Mesenchymal stem cell (in vitro differentiated cells and primary cell): ENCODE data around the gene STRIP2.
A peak's percentile ranks its signal among the peaks of the same experiment; 100 is the strongest.

ENCODE experiments used
- DNase-seq: peaks from one replicate; pipeline ENCODE4 v3.0.0-alpha.2; 2013
- H2AFZ ChIP-seq: one replicate; pipeline ENCODE4 v1.6.1; 2013; ENCODE audit warnings: low read depth, mild to moderate bottlenecking, control low read depth, inconsistent platforms, low read length, moderate library complexity
- H2AK5ac ChIP-seq: 2 replicates; pipeline ENCODE4 v1.6.1; 2013; ENCODE audit warnings: low read length, moderate library complexity, mild to moderate bottlenecking, inconsistent platforms; ENCODE audit not compliant: severe bottlenecking
- H2BK120ac ChIP-seq: one replicate; pipeline ENCODE4 v1.6.1; 2013; ENCODE audit warnings: low read depth, mild to moderate bottlenecking, inconsistent platforms, low read length, moderate library complexity
- H2BK12ac ChIP-seq, 2 experiments: one replicate each; pipeline ENCODE4 v1.6.1; 2013; ENCODE audit warnings: inconsistent platforms in 2 of 2, low read length in 2 of 2, mild to moderate bottlenecking in 2 of 2, moderate library complexity in 2 of 2, control low read depth in 1 of 2
- H2BK15ac ChIP-seq: one replicate; pipeline ENCODE4 v1.6.1; 2013; ENCODE audit warnings: mild to moderate bottlenecking, low read depth, inconsistent platforms; ENCODE audit not compliant: poor library complexity, severe bottlenecking
- H2BK5ac ChIP-seq: 2 replicates; pipeline ENCODE4 v1.6.1; 2013; ENCODE audit warnings: low read depth, mild to moderate bottlenecking, low read length, control low read depth, inconsistent platforms; ENCODE audit not compliant: poor library complexity, severe bottlenecking
- H3K14ac ChIP-seq, 2 experiments: one replicate each; pipeline ENCODE4 v1.6.1; 2013; ENCODE audit warnings: inconsistent platforms in 2 of 2, low read length in 2 of 2, control low read depth in 1 of 2, mild to moderate bottlenecking in 1 of 2, moderate library complexity in 1 of 2
- H3K18ac ChIP-seq, 2 experiments: one replicate each; pipeline ENCODE4 v1.6.1; 2013; ENCODE audit warnings: inconsistent platforms in 2 of 2, low read length in 2 of 2, control low read depth in 1 of 2, low read depth in 1 of 2, mild to moderate bottlenecking in 1 of 2
- H3K23ac ChIP-seq, 2 experiments: one replicate each; pipeline ENCODE4 v1.6.1; 2013; ENCODE audit warnings: inconsistent platforms in 2 of 2, low read length in 2 of 2, mild to moderate bottlenecking in 2 of 2, moderate library complexity in 2 of 2, control low read depth in 1 of 2
- H3K27ac ChIP-seq: 2 replicates; pipeline ENCODE4 v1.5.1; 2013; ENCODE audit warnings: mild to moderate bottlenecking, moderate library complexity, low read length, control low read depth, inconsistent platforms; ENCODE audit not compliant: poor library complexity, severe bottlenecking
- H3K27me3 ChIP-seq, 2 experiments: 2 replicates each; pipeline versions ENCODE4 v1.6.1 to v1.7.0; 2013; ENCODE audit warnings: low read length in 2 of 2, mild to moderate bottlenecking in 2 of 2, moderate library complexity in 2 of 2, control low read depth in 1 of 2, inconsistent platforms in 1 of 2; ENCODE audit not compliant: control insufficient read depth in 1 of 2, insufficient read depth in 1 of 2
- H3K36me3 ChIP-seq, 2 experiments: 2 replicates each; pipeline versions ENCODE4 v1.6.1 to v1.7.0; 2013; ENCODE audit warnings: low read length in 2 of 2, control low read depth in 1 of 2, inconsistent platforms in 1 of 2, low read depth in 1 of 2, mild to moderate bottlenecking in 1 of 2; ENCODE audit not compliant: insufficient read depth in 2 of 2, control insufficient read depth in 1 of 2
- H3K4ac ChIP-seq, 2 experiments: one replicate each; pipeline ENCODE4 v1.6.1; 2013; ENCODE audit warnings: inconsistent platforms in 2 of 2, low read length in 2 of 2, mild to moderate bottlenecking in 2 of 2, moderate library complexity in 2 of 2, control low read depth in 1 of 2, low read depth in 1 of 2
- H3K4me1 ChIP-seq: 2 replicates; pipeline ENCODE4 v1.6.1; 2013; ENCODE audit warnings: low read depth, low read length, control low read depth; ENCODE audit not compliant: control insufficient read depth, insufficient read depth
- H3K4me2 ChIP-seq: 2 replicates; pipeline ENCODE4 v1.6.1; 2013; ENCODE audit warnings: low read length, mild to moderate bottlenecking, inconsistent platforms; ENCODE audit not compliant: poor library complexity, severe bottlenecking
- H3K4me3 ChIP-seq, 2 experiments: 2 replicates each; pipeline versions ENCODE4 v1.5.1 to v1.7.0; 2013; ENCODE audit warnings: low read length in 2 of 2, mild to moderate bottlenecking in 2 of 2, control low read depth in 1 of 2, low read depth in 1 of 2; ENCODE audit not compliant: insufficient read depth in 1 of 2
- H3K79me1 ChIP-seq: replicated peaks from 2 replicates; pipeline ENCODE4 v1.6.1; 2013; ENCODE audit warnings: mild to moderate bottlenecking, control low read depth, low read length, inconsistent platforms; ENCODE audit not compliant: poor library complexity, severe bottlenecking
- H3K9ac ChIP-seq: 2 replicates; pipeline ENCODE4 v1.7.0; 2013; ENCODE audit warnings: mild to moderate bottlenecking, low read length, moderate library complexity
- H3K9me3 ChIP-seq: 2 replicates; pipeline ENCODE4 v1.7.0; 2013; ENCODE audit warnings: mild to moderate bottlenecking, low read length; ENCODE audit not compliant: control insufficient read depth
- H4K8ac ChIP-seq: one replicate; pipeline ENCODE4 v1.6.1; 2013; ENCODE audit warnings: inconsistent platforms, mild to moderate bottlenecking, low read length, moderate library complexity
- H4K91ac ChIP-seq: one replicate; pipeline ENCODE4 v1.6.1; 2013; ENCODE audit warnings: mild to moderate bottlenecking, low read length, inconsistent platforms
- WGBS: methylation state at CpG from one replicate; pipeline ENCODE4 v1.1.7; 2013; ENCODE audit warnings: mixed read lengths; 5-methylcytosine and 5-hydroxymethylcytosine counted together

The STRIP2 gene

DNA sequence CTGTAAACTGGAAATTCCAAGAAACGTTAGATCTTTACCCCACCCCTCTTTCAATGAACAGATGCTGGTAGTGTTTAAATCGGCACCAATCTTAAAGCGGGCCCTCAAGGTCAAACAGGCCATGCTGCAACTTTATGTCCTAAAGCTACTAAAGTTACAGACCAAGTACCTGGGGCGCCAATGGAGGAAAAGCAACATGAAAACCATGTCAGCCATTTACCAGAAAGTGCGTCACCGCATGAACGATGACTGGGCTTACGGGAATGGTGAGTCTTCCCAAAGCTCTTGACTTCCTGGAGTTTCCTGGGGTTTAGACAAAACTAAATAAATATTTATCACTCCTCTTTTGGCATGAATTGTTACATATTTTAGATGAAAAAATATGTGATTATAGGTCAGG, 48.5 kb downstream of the STRIP2 start:
- Histone ChIP-seq H3K4me1 (no peaks in the 10 kb centered on the region), H3K36me3 (no peaks in the 10 kb centered on the region), H3K9ac (no peak overlapping the region), H2BK12ac (no peak overlapping the region), H2BK15ac (no peak overlapping the region), H3K23ac (no peak overlapping the region), H3K4me2 (no peak overlapping the region), H3K27ac (no peak overlapping the region), H2BK120ac (no peak overlapping the region), H3K79me1 (no peaks in the 10 kb centered on the region), H4K91ac (no peak overlapping the region), H3K14ac (no peak overlapping the region), H2AFZ (no peak overlapping the region), H3K18ac (no peak overlapping the region), H2BK5ac (no peak overlapping the region), H2AK5ac (no peak overlapping the region), H4K8ac (no peak overlapping the region), H3K9me3 (no peaks in the 10 kb centered on the region), H3K4ac (no peak overlapping the region), H3K4me3 (no peak overlapping the region), H3K27me3 (no peaks in the 10 kb centered on the region)
- 97% methylated on average over 6 of the region's 8 CpGs for WGBS
- DNase-seq: no peak

DNA sequence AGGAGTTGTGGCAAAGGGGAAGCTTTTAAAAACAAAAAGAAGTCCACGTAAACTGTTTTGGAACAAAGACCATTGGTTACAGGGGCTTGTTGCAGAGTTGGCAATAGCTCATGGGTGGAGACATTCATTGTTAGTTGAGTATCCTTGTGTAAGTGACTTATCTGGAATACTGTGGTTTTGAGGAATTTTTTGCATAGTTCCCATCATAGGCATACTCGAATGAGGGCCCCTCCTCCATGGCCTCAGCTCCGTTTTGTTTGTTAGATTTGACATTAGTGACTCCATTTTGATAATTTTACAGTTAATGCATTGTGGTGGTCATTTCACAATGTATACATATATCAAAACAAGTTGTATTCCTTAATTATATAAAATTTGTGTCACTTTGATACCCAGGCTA, 55.3 kb downstream of the STRIP2 start:
- no peaks in the 10 kb centered on the region for H3K36me3 ChIP-seq
- no peak overlapping the region for H2BK120ac ChIP-seq
- no peak overlapping the region for H3K14ac ChIP-seq
- no peak overlapping the region for H2AK5ac ChIP-seq
- no peaks in the 10 kb centered on the region for H3K79me1 ChIP-seq
- H3K9me3 ChIP-seq: no peaks in the 10 kb centered on the region
- H4K91ac ChIP-seq: no peak overlapping the region
- DNase-seq: peak; percentile 79
- no peak overlapping the region for H3K23ac ChIP-seq
- H3K4me1 ChIP-seq: no peaks in the 10 kb centered on the region
- WGBS: 68% methylated on average over 1 of the region's 3 CpGs
- no peak overlapping the region for H3K4ac ChIP-seq
- no peak overlapping the region for H2BK5ac ChIP-seq
- no peak overlapping the region for H4K8ac ChIP-seq
- H3K18ac ChIP-seq: no peak overlapping the region
- H3K4me3 ChIP-seq: no peak overlapping the region
- no peak overlapping the region for H2AFZ ChIP-seq
- no peak overlapping the region for H3K27ac ChIP-seq
- H3K9ac ChIP-seq: peak overlapping the region; percentile 23
- H3K27me3 ChIP-seq: no peaks in the 10 kb centered on the region
- no peak overlapping the region for H3K4me2 ChIP-seq
- H2BK12ac ChIP-seq: no peak overlapping the region
- no peak overlapping the region for H2BK15ac ChIP-seq

DNA sequence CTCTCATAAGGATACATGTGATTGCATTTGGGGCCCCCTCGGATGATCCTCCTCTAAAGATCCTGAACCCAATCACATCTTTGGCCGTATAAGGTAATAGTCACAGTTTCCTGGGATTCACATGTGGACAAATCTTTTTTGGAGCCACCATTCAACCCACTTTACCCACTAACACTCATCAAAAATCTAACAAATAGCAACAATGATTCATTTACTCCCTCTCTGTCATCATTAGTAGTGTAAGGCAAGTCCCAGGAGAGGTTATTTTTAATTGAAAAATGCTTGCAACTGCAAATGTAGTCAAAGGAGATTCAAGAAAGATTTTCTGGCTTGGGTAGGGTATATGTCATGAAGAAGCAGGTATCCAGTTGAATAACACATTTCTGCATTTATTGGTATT, 58.2 kb downstream of the STRIP2 start:
- Histone ChIP-seq H2AK5ac (no peak overlapping the region), H4K8ac (no peak overlapping the region), H3K79me1 (no peaks in the 10 kb centered on the region), H3K27me3 (no peaks in the 10 kb centered on the region), H3K36me3 (no peaks in the 10 kb centered on the region), H3K4ac (no peak overlapping the region), H4K91ac (no peak overlapping the region), H3K4me1 (no peaks in the 10 kb centered on the region), H2AFZ (no peak overlapping the region), H3K18ac (no peak overlapping the region), H3K4me2 (no peak overlapping the region), H3K9ac (peak overlapping the region; percentile 41), H2BK5ac (no peak overlapping the region), H3K23ac (no peak overlapping the region), H3K27ac (no peak overlapping the region), H2BK15ac (no peak overlapping the region), H2BK12ac (no peak overlapping the region), H3K4me3 (no peak overlapping the region), H3K9me3 (no peaks in the 10 kb centered on the region), H2BK120ac (no peak overlapping the region), H3K14ac (no peak overlapping the region)
- peak; percentile 15 for DNase-seq
- 83% methylated on average over 2 of the region's 2 CpGs for WGBS

DNA sequence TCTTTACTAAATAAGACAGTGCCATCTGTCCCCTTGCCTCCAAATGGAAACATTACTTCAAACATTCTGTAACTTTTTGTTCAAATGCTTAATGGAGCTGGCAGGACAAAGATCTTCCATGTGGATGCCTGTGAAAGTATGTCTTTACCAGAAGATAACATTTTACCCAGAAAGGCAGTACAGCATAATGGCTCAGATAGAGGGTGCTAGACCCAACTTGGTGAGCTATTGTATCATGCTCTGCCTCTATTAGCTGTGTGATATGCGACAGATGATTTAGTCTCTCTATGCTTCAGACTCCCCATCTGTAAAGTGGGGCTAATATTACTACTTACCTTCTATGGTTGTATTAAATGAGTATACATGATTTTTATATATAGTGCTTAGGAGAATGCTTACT, 59.3 kb downstream of the STRIP2 start:
- H2BK15ac ChIP-seq: no peak overlapping the region
- no peak overlapping the region for H2BK5ac ChIP-seq
- H3K9ac ChIP-seq: peak overlapping the region; percentile 76
- no peaks in the 10 kb centered on the region for H3K9me3 ChIP-seq
- H3K4me3 ChIP-seq: no peak overlapping the region
- no peaks in the 10 kb centered on the region for H3K36me3 ChIP-seq
- no peak overlapping the region for H3K4me2 ChIP-seq
- H3K27me3 ChIP-seq: no peaks in the 10 kb centered on the region
- H2BK120ac ChIP-seq: no peak overlapping the region
- no CpG with 5 or more reads among the region's 1 CpG for WGBS
- no peak overlapping the region for H3K27ac ChIP-seq
- no peak overlapping the region for H3K23ac ChIP-seq
- H2AK5ac ChIP-seq: no peak overlapping the region
- H3K18ac ChIP-seq: no peak overlapping the region
- no peaks in the 10 kb centered on the region for H3K4me1 ChIP-seq
- H3K79me1 ChIP-seq: no peaks in the 10 kb centered on the region
- no peak overlapping the region for H2BK12ac ChIP-seq
- no peak overlapping the region for H4K8ac ChIP-seq
- peak; percentile 68 for DNase-seq
- no peak overlapping the region for H3K4ac ChIP-seq
- H2AFZ ChIP-seq: no peak overlapping the region
- no peak overlapping the region for H3K14ac ChIP-seq
- no peak overlapping the region for H4K91ac ChIP-seq
